Measurements from ENCODE around the gene TUSC2. TPM values are rescaled to one million over a fixed set of nuclear protein-coding genes. Genes with fewer than 3 reads are reported as not detected.

The TUSC2 gene
- total and polyA plus RNA-seq, 9 of the 15 experiments (the other 6 are each of a cell fraction or from before 2014, with no cell fraction given), result 2.8 to 67.5 (median 25.8) TPM

DNA sequence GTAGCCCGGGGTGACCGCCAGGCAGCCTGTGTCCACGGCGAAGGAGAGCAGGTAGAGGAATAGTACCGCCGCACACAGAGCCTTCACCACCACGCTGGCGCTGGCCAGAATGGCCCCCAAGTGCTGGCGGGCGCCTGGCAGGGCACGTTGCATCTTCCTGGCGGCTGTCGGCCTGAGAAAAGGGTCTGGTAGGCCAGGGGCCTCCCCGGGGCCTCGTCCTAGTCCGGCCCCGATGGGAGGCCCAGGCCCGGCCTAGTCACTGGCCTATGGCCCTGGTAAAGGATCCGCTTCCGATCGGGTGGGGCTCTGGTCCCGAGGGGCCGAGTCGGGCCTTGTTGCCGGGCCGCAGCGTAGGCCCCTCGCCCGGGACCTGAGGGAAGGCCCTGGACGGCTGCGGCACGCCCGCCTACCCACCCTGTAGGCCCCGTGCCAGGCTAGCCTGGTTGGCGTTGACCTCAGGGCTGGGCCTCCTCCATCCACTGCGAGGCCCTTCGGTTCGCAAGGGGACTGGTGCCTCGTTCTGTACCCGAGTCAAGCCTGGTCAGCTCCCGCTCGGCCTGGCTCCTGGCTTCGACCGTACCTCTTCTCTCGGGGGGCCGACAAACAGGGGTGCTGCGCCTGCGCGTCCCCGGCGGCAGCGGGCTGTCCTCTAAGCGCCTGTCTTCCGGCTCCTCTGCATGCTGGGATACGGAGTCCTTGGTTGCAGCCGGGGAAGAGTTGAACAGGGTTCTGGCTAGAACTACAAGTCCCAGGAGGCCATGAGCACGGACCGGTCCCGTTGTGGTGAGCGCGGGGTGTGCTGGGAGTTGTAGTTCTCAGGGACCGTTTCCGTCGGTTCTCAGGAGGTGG, 31.1 kb upstream of the TUSC2 start, which contains the start of gene TMEM115 (continued):
- TF ChIP-seq NFIC (IDR thresholded peaks at IDR 0.05) (peak; percentile 27; the same call in 1 of the 2 replicates), NR3C1 (CRISPR knock-in tag; IDR thresholded peaks at IDR 0.05) (0 out of 2 replicates have a peak, but pooled peaks have one; percentile 51), COPS2 (conservative IDR thresholded peaks at IDR 0.05) (no peak), NR2C2 (CRISPR knock-in tag; IDR thresholded peaks at IDR 0.05) (peak; percentile 72; the same call in 1 of the 2 replicates), NR2C2 (tag; IDR thresholded peaks at IDR 0.05) (peak; percentile 93), DEAF1 (CRISPR knock-in tag; IDR thresholded peaks at IDR 0.05) (no peak), TCFL5 (CRISPR knock-in tag; conservative IDR thresholded peaks at IDR 0.05) (no peak), ZNF431 (CRISPR knock-in tag; IDR thresholded peaks at IDR 0.05) (no peak), FOXJ2 (tag; IDR thresholded peaks at IDR 0.05) (peak; percentile 80), NR4A1 (CRISPR knock-in tag; IDR thresholded peaks at IDR 0.05) (no peak), NR4A1 (tag; IDR thresholded peaks at IDR 0.05) (no peak), ATF1 (CRISPR knock-in tag; IDR thresholded peaks at IDR 0.05) (no peak), ATF1 (tag; IDR thresholded peaks at IDR 0.05) (peak; percentile 80; the same call in 1 of the 2 replicates), ARNT (IDR thresholded peaks at IDR 0.05) (no peak), ZNF766 (CRISPR knock-in tag; conservative IDR thresholded peaks at IDR 0.05) (peak; percentile 93), RBFOX2 (IDR thresholded peaks at IDR 0.05; ENCODE audit: low read depth, low read length) (peak; percentile 77), MCM2 (IDR thresholded peaks at IDR 0.05; ENCODE audit: low read depth) (no peak), ZFP36 (IDR thresholded peaks at IDR 0.05; ENCODE audit: low read depth, low read length, partially characterized antibody) (no peak), HDAC1 (IDR thresholded peaks at IDR 0.05) (no peak; a peak in 1 of 4 replicates), ZBTB7A (IDR thresholded peaks at IDR 0.05; ENCODE audit: borderline replicate concordance, control insufficient read depth, low read depth, low read length) (0 out of 2 replicates have a peak, but pooled peaks have one; percentile 19), HMGXB4 (CRISPR knock-in tag; IDR thresholded peaks at IDR 0.05) (no peak), NR2C1 (IDR thresholded peaks at IDR 0.05) (peak; percentile 74; the same call in 1 of the 2 replicates), NR2C1 (tag; IDR thresholded peaks at IDR 0.05) (peak; percentile 93), MTA2 (IDR thresholded peaks at IDR 0.05; ENCODE audit: low read depth) (no peak), SRSF9 (IDR thresholded peaks at IDR 0.05; ENCODE audit: borderline replicate concordance, low read depth, low read length) (no peak), HCFC1 (IDR thresholded peaks at IDR 0.05; ENCODE audit: low read depth, low read length) (peak; percentile 99)
- TF ChIP-seq, protein P1, sequence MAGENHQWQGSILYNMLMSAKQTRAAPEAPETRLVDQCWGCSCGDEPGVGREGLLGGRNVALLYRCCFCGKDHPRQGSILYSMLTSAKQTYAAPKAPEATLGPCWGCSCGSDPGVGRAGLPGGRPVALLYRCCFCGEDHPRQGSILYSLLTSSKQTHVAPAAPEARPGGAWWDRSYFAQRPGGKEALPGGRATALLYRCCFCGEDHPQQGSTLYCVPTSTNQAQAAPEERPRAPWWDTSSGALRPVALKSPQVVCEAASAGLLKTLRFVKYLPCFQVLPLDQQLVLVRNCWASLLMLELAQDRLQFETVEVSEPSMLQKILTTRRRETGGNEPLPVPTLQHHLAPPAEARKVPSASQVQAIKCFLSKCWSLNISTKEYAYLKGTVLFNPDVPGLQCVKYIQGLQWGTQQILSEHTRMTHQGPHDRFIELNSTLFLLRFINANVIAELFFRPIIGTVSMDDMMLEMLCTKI (IDR thresholded peaks at IDR 0.05; ENCODE audit: partially characterized antibody), result no peak
